ENCODE measurements around the gene FPR1.

Gene FPR1

GRCh38 chr19:51735759-51736449 is 15.8 kb downstream of the FPR1 start:
- peak; percentile 97 to 99 for DNase-seq

- DNase-seq = no peak
Measured at GRCh38 chr19:51733742-51734522, 17.7 kb downstream of the FPR1 start.

DNA sequence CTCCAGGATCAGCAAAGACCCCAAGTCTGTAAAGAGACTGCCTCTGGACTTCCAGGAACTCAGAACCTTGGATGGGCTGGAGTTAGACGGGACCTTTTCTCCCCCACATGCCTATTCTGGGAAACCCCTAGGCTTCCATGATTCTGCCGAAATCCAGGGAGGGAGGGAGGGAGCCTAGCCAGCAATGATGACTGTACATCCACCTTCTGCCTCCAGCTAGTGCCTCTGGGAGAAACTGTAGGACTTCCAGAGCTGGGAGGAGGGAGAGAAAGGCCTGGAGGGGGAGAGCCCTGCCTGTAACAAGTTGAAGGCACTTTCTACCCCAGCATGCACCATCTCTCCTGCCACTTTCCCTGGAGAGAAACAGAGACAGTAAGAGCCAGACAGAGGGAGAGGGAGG is 21.9 kb downstream of the FPR1 start:
- no peak for DNase-seq

GRCh38 chr19:51727349-51727880 is 24.3 kb downstream of the FPR1 start:
- no peak for DNase-seq

- DNase-seq = peak; percentile 15 to 55
Measured at GRCh38 chr19:51726049-51726448, 25.6 kb downstream of the FPR1 start.

DNA sequence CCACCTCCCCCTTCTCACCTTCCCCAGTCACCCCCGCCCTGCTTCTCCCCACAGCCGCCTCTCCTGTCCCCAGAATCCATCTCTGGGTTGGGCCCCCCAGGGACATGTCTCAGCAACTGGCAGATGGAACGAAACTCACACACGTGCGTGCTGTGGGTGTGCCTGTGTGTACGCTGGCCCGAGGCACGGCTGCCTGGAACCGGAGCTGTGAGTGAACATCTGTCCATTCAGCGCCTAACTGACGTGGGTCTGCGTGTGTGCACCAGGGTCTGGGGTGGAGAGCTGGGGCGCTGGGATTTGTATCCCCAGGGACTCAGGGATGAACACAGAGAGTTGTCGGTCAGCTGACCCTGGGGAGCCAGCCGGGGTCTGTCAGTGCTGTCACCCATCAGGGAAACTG is 27.1 kb downstream of the FPR1 start:
- no peak for DNase-seq

DNA sequence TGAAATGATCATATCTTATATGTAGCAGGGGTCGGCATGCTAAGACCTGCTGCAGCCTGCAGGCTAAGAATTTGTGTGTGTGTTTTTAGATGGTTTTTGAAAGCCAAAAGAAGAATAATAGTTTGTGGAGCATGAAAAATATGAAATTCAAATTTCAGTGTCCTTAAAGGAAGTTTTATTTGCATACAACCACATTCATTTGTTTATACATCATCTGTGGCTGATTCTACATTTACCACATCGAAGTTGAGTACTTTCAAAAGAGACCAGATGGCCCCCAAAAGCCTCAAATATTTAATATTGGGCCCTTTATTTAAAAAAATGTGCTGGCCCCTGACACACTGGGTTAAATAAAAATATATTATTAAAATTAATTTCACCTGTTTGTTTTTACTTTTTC is 29.2 kb downstream of the FPR1 start:
- no peak for DNase-seq

GRCh38 chr19:51721905-51722304 is 29.8 kb downstream of the FPR1 start:
- no peak for DNase-seq

- no peak for DNase-seq
Measured at GRCh38 chr19:51719251-51719988, 32.3 kb downstream of the FPR1 start.

- no peak for DNase-seq
Measured at GRCh38 chr19:51716925-51717324, 34.8 kb downstream of the FPR1 start.

GRCh38 chr19:51715850-51716249 is 35.8 kb downstream of the FPR1 start:
- no peak for DNase-seq

- DNase-seq = peak in 1 of 2 donors; percentile 43
Measured at GRCh38 chr19:51714848-51715247, 36.8 kb downstream of the FPR1 start.

DNA sequence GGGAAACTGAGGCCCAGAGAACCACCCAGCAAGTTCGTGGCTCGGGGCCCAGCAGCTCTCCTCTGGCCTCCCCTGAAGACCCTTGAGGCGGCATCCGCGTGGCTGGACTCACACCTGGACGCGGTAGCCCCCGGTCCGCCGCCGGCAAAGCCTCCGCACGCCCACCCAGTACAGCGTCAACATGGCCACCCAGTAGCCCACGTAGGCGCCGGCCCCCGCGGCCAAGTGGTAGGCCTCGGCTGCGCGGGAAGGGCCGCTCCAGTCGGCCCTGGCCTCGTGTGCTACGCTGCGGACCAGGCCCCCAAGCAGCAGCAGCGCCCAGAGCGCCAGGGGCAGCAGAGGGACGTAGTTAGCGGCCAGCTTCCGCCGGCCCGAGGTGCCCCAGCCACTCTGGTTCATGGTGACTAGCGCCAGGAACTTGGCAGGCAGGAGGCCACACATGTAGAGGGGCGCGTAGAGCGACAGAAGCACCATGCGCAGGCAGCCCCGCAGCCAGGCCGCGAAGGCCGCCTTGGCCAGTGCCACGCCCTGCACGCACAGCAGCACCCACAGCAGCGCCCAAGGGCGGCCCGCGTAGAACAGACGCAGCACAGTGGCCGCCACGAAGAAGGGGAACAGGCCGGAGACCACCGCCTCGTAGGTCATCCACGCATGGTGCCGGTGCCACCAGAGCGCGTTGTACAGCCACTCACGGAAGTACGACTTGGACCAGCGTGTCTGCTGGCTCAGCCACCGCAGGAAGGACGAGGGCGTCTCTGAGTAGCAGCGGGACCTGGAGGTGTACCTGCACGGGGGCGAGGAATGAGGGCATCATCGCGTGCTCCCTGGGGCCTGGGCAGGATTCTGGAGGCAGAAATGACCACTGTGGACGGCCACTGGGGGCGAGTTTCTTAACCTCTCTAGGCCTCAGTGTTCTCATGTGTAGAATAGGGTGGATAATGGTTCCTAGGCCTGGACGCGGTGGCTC is 38.1 kb downstream of the FPR1 start:
- no peak for DNase-seq

DNA sequence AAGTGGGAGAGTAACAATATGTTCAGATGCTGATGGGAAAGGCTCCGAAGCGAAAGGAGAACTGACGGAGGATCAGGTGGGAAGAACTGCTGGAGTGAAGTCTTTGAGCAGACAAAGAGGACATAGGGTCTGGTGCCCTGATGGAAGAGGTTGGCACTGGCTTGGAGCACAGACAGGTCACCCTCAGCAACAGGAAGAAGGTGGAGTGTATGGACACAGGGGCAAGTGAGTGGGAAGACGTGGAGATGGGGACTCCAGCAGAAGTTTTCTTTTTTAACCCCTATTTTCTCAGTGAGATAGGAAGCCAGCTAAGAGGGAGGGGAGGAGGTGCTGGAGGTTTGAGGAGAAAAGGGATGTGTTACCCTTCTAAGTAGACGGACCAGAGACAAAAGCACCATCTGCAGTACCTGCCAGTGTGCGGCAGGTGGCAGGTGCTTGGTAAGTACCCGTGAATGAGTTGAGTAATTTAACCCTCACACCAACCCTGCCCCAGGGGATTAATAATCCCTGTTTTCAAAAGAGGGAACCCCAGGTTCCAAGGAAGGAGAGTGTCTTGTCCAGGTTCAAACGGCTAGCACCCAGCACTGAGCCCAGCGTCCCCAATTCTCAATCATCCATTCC is 39.1 kb downstream of the FPR1 start:
- no peak for DNase-seq

DNA sequence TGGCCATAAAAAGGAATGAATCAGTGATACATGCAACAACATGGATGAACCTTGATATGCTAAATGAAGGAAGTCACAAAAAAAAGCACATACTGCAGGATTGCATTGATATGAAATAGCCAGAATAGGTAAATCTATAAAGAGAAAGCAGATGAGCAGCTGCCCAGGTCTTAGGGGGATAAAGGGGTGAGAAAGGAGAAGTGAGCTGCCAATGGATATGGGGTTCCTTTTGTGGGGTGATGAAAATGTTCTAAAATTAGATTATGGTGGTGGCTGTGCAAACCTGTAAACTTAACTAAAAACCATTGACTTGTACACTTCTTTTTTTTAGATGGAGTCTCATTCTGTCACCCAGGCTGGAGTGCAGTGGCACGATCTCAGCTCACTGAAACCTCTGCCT is 40.0 kb downstream of the FPR1 start:
- DNase-seq = no peak

DNA sequence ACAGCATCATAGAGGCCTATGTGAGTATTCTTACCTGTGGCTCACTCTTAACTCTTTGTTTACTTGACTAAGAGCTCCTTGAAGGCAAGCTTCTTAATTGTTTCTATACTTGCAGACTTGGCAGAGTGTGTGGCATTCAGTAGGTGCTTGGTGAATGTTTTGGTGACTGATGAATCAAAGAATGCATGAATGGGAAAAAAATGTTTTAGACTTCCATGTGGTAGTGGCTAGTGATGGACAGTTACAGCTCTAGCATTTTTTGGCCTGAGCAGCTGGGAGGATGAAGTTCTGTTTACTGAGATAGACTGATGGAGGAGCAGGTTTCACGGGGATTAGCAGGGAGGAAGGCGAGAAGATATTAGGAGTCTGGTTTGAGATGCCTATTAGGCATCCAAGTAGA is 41.5 kb downstream of the FPR1 start:
- DNase-seq = no peak

- no peak for DNase-seq
Measured at GRCh38 chr19:51709575-51709974, 42.1 kb downstream of the FPR1 start.

- DNase-seq = no peak
Measured at GRCh38 chr19:51708811-51709210, 42.9 kb downstream of the FPR1 start.

DNA sequence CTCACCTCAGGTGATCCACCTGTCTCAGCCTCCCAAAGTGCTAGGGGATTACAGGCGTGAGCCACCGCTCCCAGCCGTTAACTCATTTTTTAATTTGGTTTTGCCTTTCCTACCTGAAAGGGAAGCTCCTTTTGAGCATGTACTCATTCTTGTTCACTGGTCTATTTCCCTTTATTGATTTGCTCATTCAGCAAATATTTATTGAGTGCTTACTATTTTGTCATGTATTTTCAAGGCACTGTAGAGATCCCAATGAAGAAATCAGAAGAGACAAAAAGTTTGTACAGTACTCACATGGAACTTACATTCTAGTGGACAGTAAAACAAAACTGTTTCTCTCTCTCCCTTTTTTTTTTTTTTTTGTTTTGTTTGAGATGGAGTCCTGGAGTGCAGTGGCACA is 44.8 kb downstream of the FPR1 start:
- DNase-seq = no peak

- no peak for DNase-seq
Measured at GRCh38 chr19:51706296-51706695, 45.4 kb downstream of the FPR1 start.

- DNase-seq = no peak
Measured at GRCh38 chr19:51704626-51705025, 47.1 kb downstream of the FPR1 start.

All from inflammatory macrophage treated with lipopolysaccharide for 1 hour (primary cell).